Coronary artery (tissue), 2 donors: Measurements from ENCODE around the gene CD37.
A peak's percentile ranks its signal among the peaks of the same experiment; 100 is the strongest.

Experiments
- DNase-seq: peaks from one replicate; pipeline ENCODE4 v3.0.0-alpha.2; 2017; ENCODE audit warnings: low spot score
- H3K27ac ChIP-seq, 2 donors: fragments of 200-600 bp; sonication (generic); one replicate each; pipeline ENCODE4 v1.5.1; 2016 to 2019
- H3K4me3 ChIP-seq: fragments of 200-600 bp; sonication (generic); 2 replicates; pipeline ENCODE4 v1.5.1; 2016; ENCODE audit warnings: mild to moderate bottlenecking, moderate library complexity
- TF ChIP-seq, protein P1 (sequence below): fragments of 200-600 bp; sonication (generic); IDR thresholded peaks from one replicate; pipeline ENCODE4 v1.5.1; 2019; ENCODE audit warnings: antibody characterized with exemption

Gene CD37

DNA sequence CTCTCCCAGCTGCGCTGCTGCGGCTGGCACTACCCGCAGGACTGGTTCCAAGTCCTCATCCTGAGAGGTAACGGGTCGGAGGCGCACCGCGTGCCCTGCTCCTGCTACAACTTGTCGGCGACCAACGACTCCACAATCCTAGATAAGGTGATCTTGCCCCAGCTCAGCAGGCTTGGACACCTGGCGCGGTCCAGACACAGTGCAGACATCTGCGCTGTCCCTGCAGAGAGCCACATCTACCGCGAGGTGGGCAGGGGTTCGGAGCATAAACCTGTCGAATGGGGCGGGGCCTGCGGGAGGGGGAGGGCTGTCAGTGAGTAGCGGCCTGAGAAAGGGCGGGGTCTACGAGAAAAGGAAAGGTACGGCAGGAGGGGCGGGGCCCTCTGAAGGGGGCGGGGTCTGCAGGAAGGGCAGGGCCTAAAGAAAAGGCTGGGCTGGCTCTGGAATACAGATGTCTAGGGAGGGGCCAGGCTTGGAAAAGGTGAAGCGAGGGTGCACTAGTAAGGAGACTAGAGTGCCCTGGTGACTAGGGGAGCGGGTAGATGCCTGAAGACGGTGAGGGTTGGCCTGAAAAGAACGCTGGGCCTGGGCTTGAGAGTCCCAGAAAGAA is 3.6 kb downstream of the CD37 start:
- peak overlapping the region; percentile 91 to 95 for H3K27ac ChIP-seq
- H3K4me3 ChIP-seq: peak overlapping the region; percentile 71
- peak; percentile 81 for DNase-seq
- TF ChIP-seq, protein P1, sequence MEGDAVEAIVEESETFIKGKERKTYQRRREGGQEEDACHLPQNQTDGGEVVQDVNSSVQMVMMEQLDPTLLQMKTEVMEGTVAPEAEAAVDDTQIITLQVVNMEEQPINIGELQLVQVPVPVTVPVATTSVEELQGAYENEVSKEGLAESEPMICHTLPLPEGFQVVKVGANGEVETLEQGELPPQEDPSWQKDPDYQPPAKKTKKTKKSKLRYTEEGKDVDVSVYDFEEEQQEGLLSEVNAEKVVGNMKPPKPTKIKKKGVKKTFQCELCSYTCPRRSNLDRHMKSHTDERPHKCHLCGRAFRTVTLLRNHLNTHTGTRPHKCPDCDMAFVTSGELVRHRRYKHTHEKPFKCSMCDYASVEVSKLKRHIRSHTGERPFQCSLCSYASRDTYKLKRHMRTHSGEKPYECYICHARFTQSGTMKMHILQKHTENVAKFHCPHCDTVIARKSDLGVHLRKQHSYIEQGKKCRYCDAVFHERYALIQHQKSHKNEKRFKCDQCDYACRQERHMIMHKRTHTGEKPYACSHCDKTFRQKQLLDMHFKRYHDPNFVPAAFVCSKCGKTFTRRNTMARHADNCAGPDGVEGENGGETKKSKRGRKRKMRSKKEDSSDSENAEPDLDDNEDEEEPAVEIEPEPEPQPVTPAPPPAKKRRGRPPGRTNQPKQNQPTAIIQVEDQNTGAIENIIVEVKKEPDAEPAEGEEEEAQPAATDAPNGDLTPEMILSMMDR: no peak

- peak; percentile 96 for DNase-seq
- TF ChIP-seq, protein P1: no peak
- peak overlapping the region; percentile 71 for H3K4me3 ChIP-seq
- H3K27ac ChIP-seq: peak overlapping the region; percentile 91 to 95
These were observed 4.3 kb downstream of the CD37 start for GRCh38 chr19:49339301-49340068.

DNA sequence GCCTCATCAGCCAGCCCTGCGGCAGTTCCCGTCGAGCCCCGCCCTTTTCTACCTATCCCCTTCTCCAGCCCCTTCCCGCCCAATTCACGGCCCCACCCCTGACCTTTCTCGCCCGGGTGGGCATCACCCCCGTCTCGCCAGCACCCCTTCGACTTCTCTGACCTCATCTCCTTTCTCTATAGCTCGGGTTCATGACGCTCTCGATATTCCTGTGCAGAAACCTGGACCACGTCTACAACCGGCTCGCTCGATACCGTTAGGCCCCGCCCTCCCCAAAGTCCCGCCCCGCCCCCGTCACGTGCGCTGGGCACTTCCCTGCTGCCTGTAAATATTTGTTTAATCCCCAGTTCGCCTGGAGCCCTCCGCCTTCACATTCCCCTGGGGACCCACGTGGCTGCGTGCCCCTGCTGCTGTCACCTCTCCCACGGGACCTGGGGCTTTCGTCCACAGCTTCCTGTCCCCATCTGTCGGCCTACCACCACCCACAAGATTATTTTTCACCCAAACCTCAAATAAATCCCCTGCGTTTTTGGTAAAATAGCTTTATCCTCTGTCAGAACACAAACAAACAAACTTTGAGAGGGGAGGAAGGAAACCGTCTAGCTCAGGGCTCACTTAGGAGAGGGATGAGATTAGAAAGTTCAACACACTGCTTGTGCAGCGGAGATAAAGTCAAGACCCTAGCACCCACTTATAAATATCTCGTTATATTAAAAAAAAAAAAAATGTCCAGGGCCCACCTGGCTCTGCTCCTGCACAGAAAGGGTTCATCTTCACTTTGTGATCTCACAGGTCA is 5.1 kb downstream of the CD37 start:
- peak; percentile 94 for DNase-seq
- Histone ChIP-seq H3K27ac (peak overlapping the region; percentile 91 to 95), H3K4me3 (peak overlapping the region; percentile 71)
- TF ChIP-seq, protein P1: no peak

DNA sequence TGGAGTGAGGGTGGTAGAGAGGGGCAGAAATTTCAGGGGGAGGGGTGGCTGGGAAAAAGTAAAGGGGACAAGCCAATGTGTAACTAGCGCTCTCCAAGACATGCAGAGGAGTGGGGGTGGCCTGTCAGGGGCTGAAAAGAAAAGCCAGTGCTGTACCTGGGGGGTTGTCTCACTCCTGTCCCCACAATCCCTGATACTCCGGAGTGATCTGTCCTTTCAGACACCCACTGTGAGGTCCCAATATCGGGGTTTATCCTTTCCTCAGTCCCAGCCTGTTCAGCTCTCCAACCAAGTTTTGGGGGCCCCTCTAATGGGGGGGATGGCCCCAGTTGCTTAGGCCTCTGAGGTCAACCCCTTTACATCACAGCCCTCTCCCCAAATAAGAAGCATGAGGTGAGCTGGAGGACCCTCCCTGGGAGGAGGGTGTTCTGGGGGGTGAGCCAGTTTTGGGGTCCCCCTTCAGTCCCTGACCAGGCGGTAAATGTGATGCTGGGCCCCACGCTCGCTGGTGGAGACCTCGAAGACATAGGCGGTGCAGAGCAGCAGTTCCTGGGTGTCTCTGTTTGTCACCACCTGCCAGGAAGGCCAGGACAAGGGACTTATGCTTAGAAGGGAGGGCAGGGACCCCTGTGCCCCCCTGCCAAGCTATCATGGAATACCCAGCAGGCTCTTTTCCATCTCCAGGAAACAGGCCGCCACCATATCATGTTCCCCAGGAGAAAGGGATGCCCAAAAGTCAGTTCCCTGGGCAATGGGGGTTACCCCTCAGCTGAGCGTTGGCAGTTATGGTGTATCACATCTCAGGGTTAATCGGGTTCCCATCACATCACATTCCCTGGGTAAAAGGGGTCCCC is 5.9 kb downstream of the CD37 start:
- no peak overlapping the region for H3K4me3 ChIP-seq
- peak overlapping the region; percentile 91 to 95 for H3K27ac ChIP-seq
- TF ChIP-seq, protein P1: no peak
- peak; percentile 73 for DNase-seq

DNA sequence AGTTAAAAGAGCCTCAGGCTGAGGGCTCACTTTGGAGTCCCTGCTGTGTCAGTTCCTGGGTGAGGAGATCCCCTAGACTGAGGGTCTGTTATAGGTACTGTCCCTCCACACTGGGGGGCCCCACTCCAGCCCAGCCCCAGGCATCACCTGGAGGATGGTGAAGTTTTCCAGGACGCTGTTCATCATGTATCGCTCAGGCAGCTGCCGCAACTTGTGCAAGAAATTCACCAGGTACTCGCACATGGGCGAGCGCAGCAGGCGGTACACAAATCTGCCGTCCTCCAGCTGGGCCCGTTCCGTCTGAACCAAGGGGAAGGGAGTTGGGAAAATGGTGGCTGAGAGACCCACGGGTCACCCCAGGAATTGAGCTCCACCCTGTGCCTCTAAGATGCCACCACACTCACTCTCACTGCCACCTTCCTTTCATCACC is 7.1 kb downstream of the CD37 start:
- TF ChIP-seq, protein P1: no peak
- DNase-seq: peak; percentile 62
- Histone ChIP-seq H3K4me3 (no peak overlapping the region), H3K27ac (no peak overlapping the region)

DNA sequence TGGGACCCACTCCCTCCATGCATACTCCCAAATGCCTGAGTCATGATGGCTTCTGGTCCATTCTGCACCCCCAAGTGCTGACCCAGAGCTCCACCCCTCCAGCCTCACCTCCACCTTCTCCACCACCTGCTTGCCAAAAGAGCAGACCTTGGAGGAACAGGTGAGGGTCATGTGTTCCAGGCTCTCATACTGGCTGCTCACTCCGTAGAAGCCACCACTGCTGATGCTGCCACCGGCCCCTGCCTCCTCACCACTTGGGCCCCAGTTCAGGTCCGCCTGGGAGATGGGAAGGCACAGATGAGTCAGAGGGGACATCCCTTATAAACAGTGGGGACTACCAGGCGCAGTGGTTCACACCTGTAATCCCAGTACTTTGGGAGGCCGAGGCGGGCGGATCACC is 7.9 kb downstream of the CD37 start:
- TF ChIP-seq, protein P1: no peak
- DNase-seq: peak; percentile 66
- Histone ChIP-seq H3K4me3 (no peak overlapping the region), H3K27ac (no peak overlapping the region)
